GM21576 (cell line): ENCODE results near the gene PMFBP1.
A peak's percentile ranks its signal among the peaks of the same experiment; 100 is the strongest.
"Not testable (repeated sequence)": the region's sequence is repeated elsewhere in the genome, so short reads cannot be mapped to it uniquely, and the experiment has no call there.

Source experiments
- ATAC-seq: cut with Tn5 transposase; IDR thresholded peaks from one replicate; pipeline ENCODE4 v1.9.1; 2021; ENCODE audit warnings: mild to moderate bottlenecking, moderate library complexity; ENCODE audit not compliant: unreplicated experiment

PMFBP1 gene

DNA sequence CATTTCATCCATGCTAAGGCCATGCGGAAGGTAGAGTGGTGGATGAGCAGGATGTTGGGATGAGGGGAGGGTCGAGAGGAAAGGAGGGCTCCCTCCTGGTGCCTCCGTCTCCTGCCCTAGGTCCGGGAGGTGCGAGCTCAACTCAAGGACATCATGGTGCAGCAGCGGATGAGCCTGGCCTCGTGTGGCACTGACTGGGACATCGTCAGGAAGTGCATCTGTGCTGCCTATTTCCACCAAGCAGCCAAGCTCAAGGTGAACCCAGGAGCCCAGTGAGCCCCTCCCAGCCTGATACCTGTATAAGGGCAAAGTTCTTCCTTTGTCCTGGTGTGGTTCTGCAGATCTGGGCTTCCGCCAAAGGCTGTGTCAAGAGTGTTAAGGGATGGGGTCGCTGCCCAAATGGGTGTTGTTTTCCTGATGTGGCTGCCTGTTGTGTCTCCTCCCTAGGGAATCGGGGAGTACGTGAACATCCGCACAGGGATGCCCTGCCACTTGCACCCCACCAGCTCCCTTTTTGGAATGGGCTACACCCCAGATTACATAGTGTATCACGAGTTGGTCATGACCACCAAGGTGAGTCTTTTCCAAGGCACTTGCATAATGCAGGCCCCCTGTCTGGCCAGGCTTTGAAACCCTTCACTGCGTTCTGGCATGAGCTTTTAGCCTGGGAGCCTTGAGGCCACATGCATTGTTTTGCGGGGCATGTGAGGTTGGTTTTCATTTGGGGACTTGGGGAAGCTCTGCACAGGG is 63.4 kb downstream of the PMFBP1 start:
- ATAC-seq, result no peak

- ATAC-seq, result no peak
Observed at GRCh38 chr16:72107371-72107770, 64.6 kb downstream of the PMFBP1 start.

DNA sequence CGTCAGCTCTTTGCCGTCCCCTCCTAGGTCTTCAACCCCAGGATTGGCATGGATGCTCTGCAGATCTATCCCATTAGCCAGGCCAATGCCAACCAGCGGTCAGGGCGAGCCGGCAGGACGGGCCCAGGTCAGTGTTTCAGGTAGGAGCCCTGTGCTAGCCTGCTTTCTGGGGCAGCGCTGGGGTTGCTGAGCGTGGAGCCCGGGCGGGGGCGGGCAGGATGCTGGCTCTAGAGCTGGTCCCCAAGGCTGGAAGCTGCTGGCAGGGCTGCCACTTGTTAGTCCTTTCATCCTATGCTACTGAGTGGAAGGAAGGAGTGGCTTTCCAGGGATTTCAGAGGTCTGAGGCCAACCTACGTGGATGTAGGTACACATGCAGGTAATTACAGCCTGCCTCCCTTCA is 66.0 kb downstream of the PMFBP1 start:
- no peak for ATAC-seq

DNA sequence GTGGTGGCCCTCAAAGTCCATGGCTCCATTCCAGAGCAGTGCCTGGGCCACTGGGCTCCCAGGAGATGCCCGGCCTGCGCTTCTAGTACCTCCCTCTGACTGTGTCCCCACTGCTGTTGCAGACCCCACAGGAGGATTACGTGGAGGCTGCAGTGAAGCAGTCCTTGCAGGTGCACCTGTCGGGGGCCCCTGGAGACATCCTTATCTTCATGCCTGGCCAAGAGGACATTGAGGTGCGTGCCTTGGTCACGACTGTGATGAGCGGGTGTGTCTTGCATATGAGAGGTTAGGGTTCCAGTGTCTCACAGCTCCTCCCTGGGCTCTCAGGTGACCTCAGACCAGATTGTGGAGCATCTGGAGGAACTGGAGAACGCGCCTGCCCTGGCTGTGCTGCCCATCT is 67.0 kb downstream of the PMFBP1 start:
- no peak for ATAC-seq

DNA sequence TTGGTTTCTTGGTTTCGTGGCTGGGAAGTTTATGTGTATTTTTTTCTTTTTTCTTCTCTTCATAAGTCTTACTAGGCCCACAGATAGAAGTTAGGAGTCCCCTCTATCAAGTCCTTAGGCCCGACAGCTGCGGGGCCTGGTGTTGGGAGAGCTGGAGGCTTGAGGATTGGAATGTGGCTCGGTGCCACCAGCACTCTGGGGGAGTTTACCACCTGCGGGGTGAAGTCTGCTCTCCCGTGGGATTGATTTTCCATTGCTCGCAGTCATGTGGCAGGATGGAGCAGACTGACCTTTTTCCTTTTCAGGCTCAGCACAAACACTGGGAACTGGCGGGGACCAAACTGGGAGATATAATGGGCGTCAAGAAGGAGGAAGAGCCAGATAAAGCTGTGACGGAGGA is 70.8 kb downstream of the PMFBP1 start:
- ATAC-seq, result no peak

DNA sequence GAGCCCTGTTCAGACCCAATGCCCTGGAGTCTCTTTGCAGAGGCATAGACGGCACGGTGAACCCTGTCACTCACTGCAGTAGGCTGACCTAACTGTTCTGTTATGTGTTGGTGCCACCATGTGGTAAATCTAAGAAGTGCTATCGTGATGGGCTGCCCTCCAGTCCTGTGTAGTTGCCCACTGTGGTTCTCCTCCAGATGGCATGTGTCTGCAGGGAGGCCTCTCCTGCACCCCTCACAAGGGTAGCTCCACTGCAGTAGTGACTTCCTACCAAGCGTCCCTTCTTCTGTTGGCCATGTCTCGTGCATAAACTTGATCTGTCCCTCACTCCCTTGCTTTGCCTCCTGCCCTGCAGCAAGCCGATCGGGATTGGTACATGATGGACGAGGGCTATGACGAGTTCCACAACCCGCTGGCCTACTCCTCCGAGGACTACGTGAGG is 72.6 kb downstream of the PMFBP1 start:
- ATAC-seq, result peak; percentile 74

GRCh38 chr16:72098936-72099335 is 73.0 kb downstream of the PMFBP1 start:
- no peak for ATAC-seq

DNA sequence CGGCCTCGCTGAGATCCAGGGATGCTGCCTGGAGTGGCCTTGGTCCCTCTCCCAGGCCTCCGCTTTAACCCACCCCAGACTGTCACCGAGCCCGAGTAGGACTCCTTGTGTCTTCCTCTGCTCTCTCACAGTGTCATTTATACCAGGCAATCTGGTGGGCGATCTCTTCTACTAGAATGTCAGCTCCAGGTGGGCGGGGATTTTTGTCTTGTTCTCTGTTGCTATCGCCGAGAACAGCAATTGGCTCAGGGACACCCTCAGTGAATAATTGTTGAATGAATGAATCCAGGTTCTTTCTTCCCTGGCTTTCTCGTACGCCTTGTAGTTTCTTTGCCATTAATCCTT is 77.7 kb downstream of the PMFBP1 start:
- ATAC-seq, result peak; percentile 1

- ATAC-seq, result peak; percentile 99
Observed at GRCh38 chr16:72093448-72094265, 78.3 kb downstream of the PMFBP1 start, which contains the start of the genes DHX38 and TXNL4B. DHX38 (plus strand) TSS chr16:72093847; CDS start chr16:72096158, 2,311 bp downstream. TXNL4B (minus strand) TSS chr16:72093620; CDS start chr16:72090749, 2,871 bp downstream.

DNA sequence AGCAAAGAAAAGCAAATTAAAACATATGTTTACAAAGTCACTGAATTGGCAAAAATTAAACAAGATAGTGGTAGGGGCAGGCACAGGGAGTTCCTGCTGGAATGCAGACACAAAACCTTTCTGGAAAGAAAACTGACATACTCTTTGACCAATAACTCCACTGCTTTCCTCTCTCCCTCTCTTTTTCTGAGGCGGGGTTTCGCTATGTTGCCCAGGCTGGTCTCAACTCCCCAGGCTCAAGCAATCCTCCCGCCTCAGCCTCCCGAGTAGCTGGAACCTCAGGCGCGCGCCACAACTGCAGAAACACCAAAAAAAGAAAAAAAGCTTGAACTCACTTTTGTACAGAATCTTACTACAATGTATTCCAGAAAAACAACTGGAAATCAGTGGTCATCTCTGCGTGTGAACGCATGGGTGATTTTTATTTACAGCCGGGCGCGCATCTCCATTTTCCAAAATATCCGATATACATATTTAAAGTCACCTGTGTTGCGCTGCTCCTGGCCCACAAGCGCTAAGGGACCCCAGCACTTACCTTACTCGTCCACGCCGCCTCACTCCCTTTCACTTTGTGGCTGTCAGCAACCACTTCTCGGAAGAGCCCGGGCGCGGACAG is 79.0 kb downstream of the PMFBP1 start:
- peak; percentile 27 for ATAC-seq

GRCh38 chr16:72091217-72091616 is 80.7 kb downstream of the PMFBP1 start:
- no peak for ATAC-seq

DNA sequence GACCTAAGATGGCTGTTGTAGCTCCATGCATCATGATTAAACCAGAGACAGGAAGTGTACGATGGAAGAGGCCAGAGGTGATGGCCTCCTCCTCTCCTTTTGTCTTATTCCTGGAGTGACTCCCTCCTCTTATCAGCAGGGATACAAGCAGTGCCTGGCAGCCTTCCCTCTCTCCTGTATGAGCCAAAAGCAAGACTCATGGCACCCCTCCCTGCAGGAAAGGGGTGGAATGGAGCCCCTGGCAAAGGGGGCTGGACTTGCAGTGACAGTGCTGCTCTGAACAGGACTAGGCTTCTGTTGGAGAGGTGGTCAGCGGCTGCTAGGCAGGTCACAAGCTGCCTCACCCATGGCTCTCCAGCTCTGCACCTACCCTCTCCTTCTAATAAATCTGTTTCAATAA is 87.0 kb downstream of the PMFBP1 start:
- no peak for ATAC-seq

GRCh38 chr16:72084445-72084844 is 87.5 kb downstream of the PMFBP1 start:
- ATAC-seq, result no peak

- ATAC-seq, result no peak
Observed at GRCh38 chr16:72083778-72084404, 88.1 kb downstream of the PMFBP1 start.

GRCh38 chr16:72076991-72077706 is 94.8 kb downstream of the PMFBP1 start:
- not testable (repeated sequence) for ATAC-seq

DNA sequence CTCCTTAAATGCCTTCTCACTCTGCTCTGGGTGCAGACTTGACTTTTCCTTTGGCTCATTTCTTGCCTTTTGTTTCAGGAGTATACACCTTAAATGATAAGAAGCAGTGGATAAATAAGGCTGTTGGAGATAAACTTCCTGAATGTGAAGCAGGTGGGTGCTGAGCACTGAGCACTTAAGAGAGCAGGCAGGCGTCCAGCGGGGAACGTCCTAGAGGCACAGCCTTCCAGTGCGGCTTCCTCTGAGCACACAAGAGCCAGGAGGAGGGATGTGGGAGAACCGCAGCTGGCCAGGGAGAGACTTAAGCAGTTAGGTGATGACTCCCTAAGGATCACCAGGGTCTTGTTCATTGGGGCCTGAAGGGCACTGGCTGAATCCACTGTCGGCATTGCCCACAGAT is 96.9 kb downstream of the PMFBP1 start:
- ATAC-seq, result not testable (repeated sequence)

DNA sequence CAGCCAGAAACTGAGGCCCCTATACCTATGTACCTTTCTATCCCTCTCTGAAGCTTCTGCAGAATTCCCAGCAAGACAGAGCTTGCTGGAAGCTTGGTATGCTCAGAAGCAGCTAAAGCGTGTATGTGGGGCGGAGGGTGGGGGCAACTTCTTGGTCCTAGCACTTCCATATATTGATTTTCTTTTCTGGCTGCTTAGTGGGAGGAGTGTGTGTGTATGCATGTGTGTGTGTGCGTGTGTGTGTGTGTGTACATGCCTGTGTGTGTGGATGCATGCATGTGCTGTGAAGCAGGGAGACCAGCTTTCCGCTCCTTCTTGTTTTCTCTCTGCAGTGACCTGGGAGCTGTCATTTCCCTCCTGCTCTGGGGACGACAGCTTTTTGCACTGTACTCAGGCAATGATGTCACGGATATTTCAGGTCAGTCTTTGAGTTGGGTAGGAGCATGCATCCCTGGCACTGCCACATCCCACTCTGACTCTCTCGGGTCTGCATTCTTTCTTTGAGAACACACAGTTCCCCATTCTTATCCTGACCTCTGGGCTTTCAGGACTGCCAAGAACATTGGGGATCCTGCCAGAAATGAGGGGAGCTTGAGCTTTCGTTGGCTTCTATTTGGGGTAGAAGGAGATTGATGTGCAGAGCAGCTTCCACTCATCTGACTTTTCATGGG is 98.3 kb downstream of the PMFBP1 start:
- no peak for ATAC-seq

- no peak for ATAC-seq
Observed at GRCh38 chr16:72072514-72073342, 99.2 kb downstream of the PMFBP1 start.
